Measurements from ENCODE around the gene MORN1.

Gene MORN1

GRCh38 chr1:2438038-2438437, 46.7 kb upstream of the MORN1 start:
- Histone ChIP-seq H3K9ac (ENCODE audit: low read length) (no peak overlapping the region), H3K4me3 (ENCODE audit: low read length) (no peak overlapping the region), H4K20me1 (ENCODE audit: insufficient read depth, low read length) (no peaks in the 10 kb centered on the region), H2AFZ (ENCODE audit: low read depth, low read length) (no peak overlapping the region), H3K36me3 (replicated peaks; ENCODE audit: low read depth, low read length) (no peaks in the 10 kb centered on the region), H3K27me3 (ENCODE audit: low read depth, low read length) (no peaks in the 10 kb centered on the region), H3K27ac (ENCODE audit: low read length) (no peak overlapping the region), H3K9me3 (ENCODE audit: insufficient read depth, low read length) (no peaks in the 10 kb centered on the region), H3K4me2 (ENCODE audit: low read length) (no peak overlapping the region), H3K4me1 (ENCODE audit: low read length) (peaks cover 15% of the 10 kb centered on the region), H3K79me2 (ENCODE audit: low read length) (no peaks in the 10 kb centered on the region)
- TF ChIP-seq CTCF (IDR thresholded peaks at IDR 0.05; ENCODE audit: low read depth, low read length): no peak
- no peak for TF ChIP-seq EZH2phosphoT487 (IDR thresholded peaks at IDR 0.05; ENCODE audit: low read depth)

DNA sequence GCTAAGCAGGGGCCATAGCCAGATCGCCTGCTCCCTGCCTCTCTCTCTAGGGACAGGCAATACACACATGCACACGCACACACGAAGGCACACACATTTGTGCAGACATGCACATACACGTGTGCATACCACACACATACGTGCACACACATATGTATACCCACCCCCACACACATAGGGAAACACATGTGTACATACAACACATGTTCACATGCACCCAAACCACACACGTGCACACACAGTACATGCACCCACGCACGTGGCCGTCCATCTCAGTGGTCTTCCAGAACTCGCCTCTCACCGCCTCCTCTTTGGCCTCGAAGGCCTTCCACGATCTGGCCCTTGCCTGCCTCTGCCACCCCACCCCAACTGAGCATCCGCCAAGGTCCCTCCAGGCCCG, 46.3 kb upstream of the MORN1 start:
- TF ChIP-seq CTCF (IDR thresholded peaks at IDR 0.05; ENCODE audit: low read depth, low read length) (no peak), EZH2phosphoT487 (IDR thresholded peaks at IDR 0.05; ENCODE audit: low read depth) (no peak)
- H3K79me2 ChIP-seq (ENCODE audit: low read length): no peaks in the 10 kb centered on the region
- H3K36me3 ChIP-seq (replicated peaks; ENCODE audit: low read depth, low read length): no peaks in the 10 kb centered on the region
- H3K4me3 ChIP-seq (ENCODE audit: low read length): no peak overlapping the region
- no peaks in the 10 kb centered on the region for H3K27me3 ChIP-seq (ENCODE audit: low read depth, low read length)
- no peaks in the 10 kb centered on the region for H3K9me3 ChIP-seq (ENCODE audit: insufficient read depth, low read length)
- H4K20me1 ChIP-seq (ENCODE audit: insufficient read depth, low read length): no peaks in the 10 kb centered on the region
- no peak overlapping the region for H3K27ac ChIP-seq (ENCODE audit: low read length)
- no peak overlapping the region for H3K4me2 ChIP-seq (ENCODE audit: low read length)
- no peak overlapping the region for H3K9ac ChIP-seq (ENCODE audit: low read length)
- peaks cover 15% of the 10 kb centered on the region for H3K4me1 ChIP-seq (ENCODE audit: low read length)
- H2AFZ ChIP-seq (ENCODE audit: low read depth, low read length): no peak overlapping the region

DNA sequence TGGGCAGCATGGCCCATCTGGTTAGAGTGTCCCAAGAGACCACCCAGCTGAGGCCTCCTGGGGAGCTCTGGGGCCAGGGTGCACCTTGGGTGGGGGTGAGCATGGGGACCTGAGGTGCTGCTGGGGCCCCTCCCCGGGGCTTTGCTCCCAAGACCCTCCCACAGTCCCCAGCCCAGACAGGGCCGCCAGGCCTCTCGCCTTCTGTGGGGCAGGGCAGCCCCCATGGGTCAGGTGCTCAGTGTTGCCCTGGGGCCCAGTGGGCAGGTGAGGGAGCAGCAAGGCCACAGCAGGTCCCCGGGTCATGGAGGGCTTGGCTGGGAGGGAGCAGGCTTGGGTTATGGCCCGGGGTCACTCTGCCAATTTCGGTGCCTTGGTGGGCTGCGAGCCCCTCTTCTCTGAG, 45.5 kb upstream of the MORN1 start:
- no peak overlapping the region for H3K4me2 ChIP-seq (ENCODE audit: low read length)
- H3K9ac ChIP-seq (ENCODE audit: low read length): no peak overlapping the region
- no peaks in the 10 kb centered on the region for H3K79me2 ChIP-seq (ENCODE audit: low read length)
- no peak for TF ChIP-seq CTCF (IDR thresholded peaks at IDR 0.05; ENCODE audit: low read depth, low read length)
- no peak for TF ChIP-seq EZH2phosphoT487 (IDR thresholded peaks at IDR 0.05; ENCODE audit: low read depth)
- H3K9me3 ChIP-seq (ENCODE audit: insufficient read depth, low read length): no peaks in the 10 kb centered on the region
- H3K27me3 ChIP-seq (ENCODE audit: low read depth, low read length): no peaks in the 10 kb centered on the region
- H4K20me1 ChIP-seq (ENCODE audit: insufficient read depth, low read length): no peaks in the 10 kb centered on the region
- H3K4me3 ChIP-seq (ENCODE audit: low read length): no peak overlapping the region
- H3K36me3 ChIP-seq (replicated peaks; ENCODE audit: low read depth, low read length): no peaks in the 10 kb centered on the region
- H3K27ac ChIP-seq (ENCODE audit: low read length): no peak overlapping the region
- peaks cover 15% of the 10 kb centered on the region for H3K4me1 ChIP-seq (ENCODE audit: low read length)
- no peak overlapping the region for H2AFZ ChIP-seq (ENCODE audit: low read depth, low read length)

- no peak overlapping the region for H3K27ac ChIP-seq (ENCODE audit: low read length)
- no peaks in the 10 kb centered on the region for H4K20me1 ChIP-seq (ENCODE audit: insufficient read depth, low read length)
- TF ChIP-seq CTCF (IDR thresholded peaks at IDR 0.05; ENCODE audit: low read depth, low read length) (no peak), EZH2phosphoT487 (IDR thresholded peaks at IDR 0.05; ENCODE audit: low read depth) (no peak)
- no peak overlapping the region for H3K9ac ChIP-seq (ENCODE audit: low read length)
- H3K4me3 ChIP-seq (ENCODE audit: low read length): no peak overlapping the region
- H3K79me2 ChIP-seq (ENCODE audit: low read length): no peaks in the 10 kb centered on the region
- H3K27me3 ChIP-seq (ENCODE audit: low read depth, low read length): no peaks in the 10 kb centered on the region
- H2AFZ ChIP-seq (ENCODE audit: low read depth, low read length): no peak overlapping the region
- H3K9me3 ChIP-seq (ENCODE audit: insufficient read depth, low read length): no peaks in the 10 kb centered on the region
- no peak overlapping the region for H3K4me2 ChIP-seq (ENCODE audit: low read length)
- peaks cover 15% of the 10 kb centered on the region for H3K4me1 ChIP-seq (ENCODE audit: low read length)
- H3K36me3 ChIP-seq (replicated peaks; ENCODE audit: low read depth, low read length): no peaks in the 10 kb centered on the region
These were observed 44.5 kb upstream of the MORN1 start for GRCh38 chr1:2435746-2436355.

All from OCI-LY3 (cell line).